ENCODE measurements around the gene SLC35E2B.
"Not testable (repeated sequence)": the region's sequence is repeated elsewhere in the genome, so short reads cannot be mapped to it uniquely, and the experiment has no call there.

- TF ChIP-seq CTCF, POLR2A, EP300 (IDR thresholded peaks at IDR 0.05): not testable (repeated sequence)
Measured at GRCh38 chr1:1707897-1708296, 15.3 kb upstream of the SLC35E2B start.
